GM12878 (cell line): Measurements from ENCODE around the gene CAMTA1. TPM values are rescaled to one million over a fixed set of nuclear protein-coding genes. Genes with fewer than 3 reads are reported as not detected.
A peak's percentile ranks its signal among the peaks of the same experiment; 100 is the strongest.

Experiments used
- ATAC-seq: fragments of 200-7000 bp; cut with Tn5 transposase; 3 replicates; pipeline ENCODE4 v1.9.1; 2020; ENCODE audit warnings: mild to moderate bottlenecking, moderate library complexity
- BruUV-seq: library from RNA; stranded (reverse); fragments of 400-500 nt; replicated peaks from 2 replicates; lab custom pipeline; 2021; lab: Mats Ljungman, UMichigan
- CTCF ChIA-PET: fragments of 300-600 bp; sonication (Branson Sonifier 250); formaldehyde crosslinking; extraction: SDS; loops from one replicate; lab custom pipeline; 2021; ENCODE audit warnings: inconsistent platforms; lab: Yijun Ruan, JAX
- POLR2A ChIA-PET: fragments of 350-600 bp; formaldehyde crosslinking; extraction: SDS; loops from one replicate; lab custom pipeline; 2021; ENCODE audit warnings: inconsistent platforms; lab: Charles Lee
- RAD21 ChIA-PET: fragments of 300-600 bp; sonication (Branson Sonifier 250); formaldehyde crosslinking; loops from one replicate; lab custom pipeline; 2023; ENCODE audit warnings: antibody characterized with exemption; ENCODE audit not compliant: unreplicated experiment; lab: Charles Lee
- SMC1A ChIA-PET: fragments of 300-600 bp; sonication (Branson Sonifier 250); formaldehyde crosslinking; loops from one replicate; lab custom pipeline; 2023; ENCODE audit not compliant: unreplicated experiment, uncharacterized antibody; lab: Charles Lee
- DNase-seq: peaks from one replicate; pipeline ENCODE4 v3.0.0-alpha.2; 2011; ENCODE audit warnings: low read depth, low spot score
- FAIRE-seq: peaks from 3 replicates; lab custom pipeline; 2011; peaks lifted over from hg19 to GRCh38; lab: Jason Lieb, UNC
- H2AFZ ChIP-seq: 2 replicates; pipeline ENCODE4 v1.6.0; 2011; ENCODE audit warnings: low read depth, low read length, control low read depth; ENCODE audit not compliant: control insufficient read depth
- H3K27ac ChIP-seq: 2 replicates; pipeline ENCODE4 v1.5.1; 2011; ENCODE audit warnings: control low read depth; ENCODE audit not compliant: control insufficient read depth, insufficient read depth
- H3K27me3 ChIP-seq, 2 experiments: replicated peaks in 1 of 2; 2 replicates each; pipeline versions ENCODE4 v1.6.0 to v1.6.1; 2011; ENCODE audit warnings: low read length in 1 of 2; ENCODE audit not compliant: control insufficient read depth in 2 of 2, insufficient read depth in 2 of 2
- H3K36me3 ChIP-seq, 2 experiments: 2 replicates each; pipeline ENCODE4 v1.5.1; 2011; ENCODE audit warnings: low read length in 1 of 2; ENCODE audit not compliant: control insufficient read depth in 2 of 2, insufficient read depth in 2 of 2
- H3K4me1 ChIP-seq: 2 replicates; pipeline ENCODE4 v1.6.1; 2011; ENCODE audit warnings: mild to moderate bottlenecking, low read length, moderate library complexity, mixed read lengths; ENCODE audit not compliant: control insufficient read depth, insufficient read depth
- H3K4me2 ChIP-seq: 2 replicates; pipeline ENCODE4 v1.6.0; 2011; ENCODE audit warnings: control low read depth; ENCODE audit not compliant: control insufficient read depth, insufficient read depth
- H3K4me3 ChIP-seq: fragments of 200-600 bp; sonication (generic); 2 replicates; pipeline ENCODE4 v1.5.1; 2016
- H3K79me2 ChIP-seq: 2 replicates; pipeline ENCODE4 v1.6.0; 2011; ENCODE audit warnings: low read length; ENCODE audit not compliant: control insufficient read depth, insufficient read depth
- H3K9ac ChIP-seq: 2 replicates; pipeline ENCODE4 v1.8.0; 2011; ENCODE audit warnings: low read length, control low read depth, mixed read lengths; ENCODE audit not compliant: control insufficient read depth, insufficient read depth
- H3K9me3 ChIP-seq: replicated peaks from 3 replicates; pipeline ENCODE4 v1.5.1; 2011; ENCODE audit warnings: mild to moderate bottlenecking, low read length; ENCODE audit not compliant: control insufficient read depth, insufficient read depth
- H4K20me1 ChIP-seq: 2 replicates; pipeline ENCODE4 v1.6.0; 2011; ENCODE audit not compliant: control insufficient read depth, insufficient read depth
- EED ChIP-seq: sonication (generic); IDR thresholded peaks from 2 replicates; pipeline ENCODE4 v1.6.1; 2016; ENCODE audit warnings: antibody characterized with exemption, low read depth
- EZH2 ChIP-seq: IDR thresholded peaks from 2 replicates; pipeline ENCODE4 v1.6.1; 2012; ENCODE audit warnings: low read depth, mild to moderate bottlenecking, control low read depth, inconsistent platforms, low read length, borderline replicate concordance; ENCODE audit not compliant: control insufficient read depth
- HDAC2 ChIP-seq: fragments of 200-600 bp; sonication (generic); IDR thresholded peaks from 2 replicates; pipeline ENCODE4 v1.6.1; 2017
- NBN ChIP-seq: fragments of 450-650 bp; IDR thresholded peaks from 2 replicates; pipeline ENCODE4 v1.6.1; 2016
- NFXL1 ChIP-seq: fragments of 450-650 bp; IDR thresholded peaks from 2 replicates; pipeline ENCODE4 v1.6.1; 2017; ENCODE audit warnings: antibody characterized with exemption, mild to moderate bottlenecking, borderline replicate concordance
- PML ChIP-seq: IDR thresholded peaks from 2 replicates; pipeline ENCODE4 v1.6.1; 2012; ENCODE audit warnings: low read length, inconsistent platforms
- POLR2A ChIP-seq: IDR thresholded peaks from 2 replicates; pipeline ENCODE4 v1.6.1; 2011; ENCODE audit warnings: low read depth, mild to moderate bottlenecking, low read length
- POLR2AphosphoS5 ChIP-seq: IDR thresholded peaks from 2 replicates; pipeline ENCODE4 v1.6.1; 2011; ENCODE audit warnings: mild to moderate bottlenecking, low read length, inconsistent platforms
- RBBP5 ChIP-seq: fragments of 200-600 bp; sonication (generic); conservative IDR thresholded peaks from 2 replicates; pipeline ENCODE4 v1.6.1; 2016
- RELA ChIP-seq: fragments of 450-650 bp; IDR thresholded peaks from 2 replicates; pipeline ENCODE4 v1.8.0; 2014; ENCODE audit warnings: borderline replicate concordance; ENCODE audit not compliant: partially characterized antibody
- RUNX3 ChIP-seq: IDR thresholded peaks from 2 replicates; pipeline ENCODE4 v1.6.1; 2012; ENCODE audit warnings: low read length, inconsistent platforms
- SUZ12 ChIP-seq: fragments of 200-600 bp; sonication (generic); IDR thresholded peaks from one replicate; pipeline ENCODE4 v1.6.1; 2018; ENCODE audit warnings: antibody characterized with exemption, mild to moderate bottlenecking; ENCODE audit not compliant: unreplicated experiment
- ZBTB40 ChIP-seq: fragments of 450-650 bp; IDR thresholded peaks from 2 replicates; pipeline ENCODE4 v1.6.1; 2016; ENCODE audit warnings: mild to moderate bottlenecking, moderate library complexity, borderline replicate concordance
- ZNF384 ChIP-seq: IDR thresholded peaks from 2 replicates; pipeline ENCODE4 v1.6.1; 2012; ENCODE audit warnings: low read depth, mild to moderate bottlenecking, low read length, improper control_type of control experiment, borderline replicate concordance
- WGBS: methylation state at CpG from one replicate; pipeline ENCODE4 v1.1.6; 2016; ENCODE audit warnings: low lambda C conversion rate; ENCODE audit not compliant: insufficient replicate concordance, insufficient coverage; ENCODE audit errors: missing lambda C conversion rate; 5-methylcytosine and 5-hydroxymethylcytosine counted together
- in situ Hi-C: fragments of 300-500 bp; cut with MboI; formaldehyde crosslinking; loops from 9 replicates; pipeline ENCODE4 v1.14.3; 2018; ENCODE audit warnings: mixed read lengths
- intact Hi-C: fragments of 100-400 bp; cut with micrococcal nuclease; formaldehyde crosslinking; loops from one replicate; pipeline ENCODE4 v1.14.2; 2022; ENCODE audit not compliant: unreplicated experiment
- polyA plus RNA-seq, 11 experiments: library from polyadenylated mRNA; depleted of rRNA in 4 of 11; unstranded in 6 of 11; stranded (reverse) in 5 of 11; fragments of >200 nt; fragmentation: Nextera tagmentation in 4 of 11; fragmentation: Illumina TruSeq in 1 of 11; extraction: Ambion mirVana in 4 of 11; extraction: Trizol in 1 of 11; gene quantifications; 1 replicate in 1 of 11; 2 replicates in 10 of 11; pipeline versions ENCODE4 v1.2.1 to v1.2.3, GENCODE V29; 2011 to 2016; ENCODE audit warnings: inconsistent platforms in 2 of 11, missing spikeins in 2 of 11, low read depth in 1 of 11
- total RNA-seq, 4 experiments: library from RNA; depleted of rRNA in 3 of 4; stranded (reverse); fragments of >200 nt in 3 of 4; fragmentation: Illumina TruSeq in 1 of 4; extraction: Trizol in 1 of 4; gene quantifications; 2 replicates each; pipeline versions ENCODE4 v1.2.1 to v1.2.3, GENCODE V29; 2013 to 2021
- TF ChIP-seq, protein P1 (sequence below): IDR thresholded peaks from 2 replicates; pipeline ENCODE4 v1.6.1; 2012; ENCODE audit warnings: low read depth, low read length, improper control_type of control experiment

Gene CAMTA1
- total and polyA plus RNA-seq, 10 of the 15 experiments (the other 5 are each of a cell fraction or from before 2014, with no cell fraction given) = 37.7 to 148 (median 76.4) TPM

- H3K4me3 ChIP-seq = no peak overlapping the region
- ChIA-PET POLR2A (no interaction called here), RAD21 (no interaction called here), CTCF (no interaction called here), SMC1A (interaction anchor here (0.6 kb wide), 1 partner anchor 278 kb away, joined by 3 read pairs; no protein-coding TSS in a partner anchor)
- peaks cover 0 to 3% of the 10 kb centered on the region in 2 experiments; a peak in 3 of 4 replicates for H3K27me3 ChIP-seq
- TF ChIP-seq ZNF384 (no peak), RUNX3 (peak; percentile 78)
- H3K9ac ChIP-seq = no peak overlapping the region
- DNase-seq (peak; percentile 23), FAIRE-seq (no peak), ATAC-seq (peak; percentile 72)
- no peaks in the 10 kb centered on the region for H3K36me3 ChIP-seq
- in situ Hi-C loops = no loop called here
- intact Hi-C loops = no loop called here
- H3K27ac ChIP-seq = no peak overlapping the region
- no peaks in the 10 kb centered on the region for H3K79me2 ChIP-seq
- no peaks in the 10 kb centered on the region; the same call in 2 of the 3 replicates for H3K9me3 ChIP-seq
- BruUV-seq = no TSS peak
- H3K4me2 ChIP-seq = no peak overlapping the region
- no peaks in the 10 kb centered on the region for H4K20me1 ChIP-seq
- no peak overlapping the region for H2AFZ ChIP-seq
- H3K4me1 ChIP-seq = no peaks in the 10 kb centered on the region
Observed at GRCh38 chr1:6996371-6996770, 211.1 kb downstream of the CAMTA1 start.

DNA sequence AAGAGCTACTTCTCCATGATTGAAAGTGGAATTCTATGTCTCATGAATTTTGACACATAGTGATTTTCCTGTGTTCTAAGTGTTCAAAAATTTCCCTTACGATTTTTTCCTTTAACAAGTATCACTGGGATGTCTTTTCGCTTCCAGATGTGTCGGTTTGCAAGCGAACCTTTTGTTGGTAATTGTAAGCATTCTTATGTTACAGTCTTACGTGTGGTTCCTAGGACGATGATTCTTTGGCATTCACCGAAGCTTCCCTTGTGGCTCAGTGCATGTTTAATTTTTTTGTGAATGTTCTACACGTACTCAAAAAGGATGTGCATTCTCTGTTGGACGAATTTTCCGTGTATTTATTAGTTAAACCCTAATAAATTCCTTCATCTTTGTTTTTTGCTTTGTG, 211.6 kb downstream of the CAMTA1 start:
- BruUV-seq = no TSS peak
- Histone ChIP-seq H3K4me2 (no peak overlapping the region), H3K9ac (no peak overlapping the region), H3K27ac (no peak overlapping the region), H3K4me1 (no peaks in the 10 kb centered on the region), H2AFZ (no peak overlapping the region), H3K9me3 (no peaks in the 10 kb centered on the region; the same call in 2 of the 3 replicates), H3K36me3 (no peaks in the 10 kb centered on the region), H3K79me2 (no peaks in the 10 kb centered on the region), H4K20me1 (no peaks in the 10 kb centered on the region), H3K27me3 (peaks cover 0 to 3% of the 10 kb centered on the region in 2 experiments; a peak in 3 of 4 replicates), H3K4me3 (no peak overlapping the region)
- WGBS = 61% methylated on average over 10 of the region's 10 CpGs
- TF ChIP-seq PML = no peak
- TF ChIP-seq NFXL1 = no peak
- TF ChIP-seq ZBTB40 = no peak
- TF ChIP-seq POLR2AphosphoS5 = no peak
- no peak for TF ChIP-seq EZH2
- TF ChIP-seq RBBP5 = no peak
- no peak for TF ChIP-seq NBN
- no peak for TF ChIP-seq SUZ12
- TF ChIP-seq EED = no peak
- TF ChIP-seq RELA = no peak
- no peak for TF ChIP-seq HDAC2
- TF ChIP-seq POLR2A = no peak
- TF ChIP-seq, protein P1, sequence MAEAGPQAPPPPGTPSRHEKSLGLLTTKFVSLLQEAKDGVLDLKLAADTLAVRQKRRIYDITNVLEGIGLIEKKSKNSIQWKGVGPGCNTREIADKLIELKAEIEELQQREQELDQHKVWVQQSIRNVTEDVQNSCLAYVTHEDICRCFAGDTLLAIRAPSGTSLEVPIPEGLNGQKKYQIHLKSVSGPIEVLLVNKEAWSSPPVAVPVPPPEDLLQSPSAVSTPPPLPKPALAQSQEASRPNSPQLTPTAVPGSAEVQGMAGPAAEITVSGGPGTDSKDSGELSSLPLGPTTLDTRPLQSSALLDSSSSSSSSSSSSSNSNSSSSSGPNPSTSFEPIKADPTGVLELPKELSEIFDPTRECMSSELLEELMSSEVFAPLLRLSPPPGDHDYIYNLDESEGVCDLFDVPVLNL = no peak
- intact Hi-C loops = no loop called here
- ChIA-PET SMC1A (interaction anchor here (0.6 kb wide), 1 partner anchor 278 kb away, joined by 3 read pairs; no protein-coding TSS in a partner anchor), CTCF (no interaction called here), POLR2A (no interaction called here), RAD21 (no interaction called here)
- in situ Hi-C loops = no loop called here
- ATAC-seq = no peak
- DNase-seq = no peak
- no peak for FAIRE-seq
